GM18951 (cell line): ENCODE data around the gene GRAMD4.
"Not testable (repeated sequence)": the region's sequence is repeated elsewhere in the genome, so short reads cannot be mapped to it uniquely, and the experiment has no call there.

Experiments
- POLR2A ChIP-seq: IDR thresholded peaks from 4 replicates; pipeline ENCODE4 v1.6.1; 2011; ENCODE audit warnings: mild to moderate bottlenecking; ENCODE audit not compliant: insufficient read length, insufficient read depth; ENCODE audit errors: extremely low read depth
- in situ Hi-C: fragments of 300-500 bp; cut with MboI; formaldehyde crosslinking; loops from one replicate; pipeline ENCODE4 v1.12.0; 2022; ENCODE audit warnings: low sequenced_read_pairs, mixed read lengths, inconsistent platforms; ENCODE audit not compliant: unreplicated experiment

Gene GRAMD4

DNA sequence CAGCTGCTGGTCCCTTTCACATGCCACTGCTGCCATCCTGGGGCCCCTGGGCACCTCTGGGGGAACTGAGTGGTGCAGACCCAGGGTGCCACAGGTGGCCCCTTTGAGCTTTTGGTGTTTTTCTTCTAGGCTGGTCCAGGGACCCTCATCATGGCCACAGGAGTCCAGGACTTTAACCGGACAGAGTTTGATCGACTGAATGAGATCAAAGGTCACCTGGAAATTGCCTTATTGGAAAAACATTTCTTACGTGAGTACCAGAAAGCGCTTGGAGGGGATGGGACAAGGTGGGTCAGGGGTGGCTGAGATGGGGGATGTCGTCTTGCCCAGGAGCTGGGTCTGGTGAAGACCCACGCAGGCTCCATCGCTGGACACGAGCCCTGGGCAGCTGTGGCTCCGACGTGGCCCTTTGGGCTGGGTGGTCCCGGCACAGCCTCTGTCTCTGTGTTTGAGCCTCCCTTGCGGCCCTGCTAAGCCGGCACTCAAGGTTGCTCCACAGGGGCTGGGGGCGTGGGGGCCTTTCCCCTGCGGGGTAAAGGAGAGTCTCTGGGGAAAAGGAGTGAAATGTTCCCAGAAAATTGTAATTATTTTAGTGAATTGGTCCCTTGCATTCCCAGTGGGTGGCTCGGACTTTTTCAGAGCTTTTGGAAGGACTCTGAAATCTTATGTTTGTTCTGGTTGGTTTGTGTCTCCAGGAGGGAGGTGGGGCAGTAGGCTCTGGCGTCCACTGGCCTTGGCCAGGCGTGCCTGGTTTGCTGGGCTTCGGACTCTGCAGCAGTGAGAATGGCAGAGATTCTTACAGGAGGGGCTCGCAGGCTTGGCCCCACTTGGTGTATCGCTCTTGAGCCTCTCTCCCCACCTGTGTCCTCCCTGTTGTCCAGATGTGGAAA, 17.8 kb downstream of the GRAMD4 start:
- in situ Hi-C loops, result no loop called here
- TF ChIP-seq POLR2A, result no peak

GRCh38 chr22:46638601-46639431, 18.6 kb downstream of the GRAMD4 start:
- TF ChIP-seq POLR2A, result no peak
- in situ Hi-C loops, result no loop called here

GRCh38 chr22:46639843-46640242, 19.7 kb downstream of the GRAMD4 start:
- no peak for TF ChIP-seq POLR2A
- in situ Hi-C loops, result no loop called here

GRCh38 chr22:46640293-46641055, 20.3 kb downstream of the GRAMD4 start:
- in situ Hi-C loops, result no loop called here

DNA sequence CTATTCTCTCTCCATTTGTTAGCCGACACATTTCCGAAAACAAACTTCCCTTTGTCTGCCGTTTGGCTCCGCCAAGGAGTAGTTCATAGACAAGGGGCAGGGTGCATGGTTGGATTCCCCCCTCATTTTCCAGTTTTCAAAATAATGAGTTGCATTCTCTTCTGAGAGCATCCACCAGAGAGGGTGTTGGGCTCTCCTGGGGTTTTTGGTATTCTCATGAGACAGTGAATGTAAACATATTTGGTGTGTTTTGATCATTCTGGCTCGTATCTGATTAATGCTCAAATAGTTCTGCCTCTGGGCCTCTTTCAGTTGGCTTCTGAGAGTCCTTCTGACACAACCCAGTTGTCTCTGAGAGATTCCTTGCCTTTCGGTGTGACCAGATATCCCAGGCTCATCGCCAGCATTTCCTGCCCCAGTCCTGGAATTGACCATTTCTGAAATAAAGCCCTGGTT, 21.7 kb downstream of the GRAMD4 start:
- no peak for TF ChIP-seq POLR2A
- in situ Hi-C loops, result no loop called here

More at GRCh38 chr22:46640293-46641055, 20.3 kb downstream of the GRAMD4 start:
- no peak for TF ChIP-seq POLR2A

GRCh38 chr22:46642840-46643480, 22.8 kb downstream of the GRAMD4 start:
- in situ Hi-C loops, result not testable (repeated sequence)

DNA sequence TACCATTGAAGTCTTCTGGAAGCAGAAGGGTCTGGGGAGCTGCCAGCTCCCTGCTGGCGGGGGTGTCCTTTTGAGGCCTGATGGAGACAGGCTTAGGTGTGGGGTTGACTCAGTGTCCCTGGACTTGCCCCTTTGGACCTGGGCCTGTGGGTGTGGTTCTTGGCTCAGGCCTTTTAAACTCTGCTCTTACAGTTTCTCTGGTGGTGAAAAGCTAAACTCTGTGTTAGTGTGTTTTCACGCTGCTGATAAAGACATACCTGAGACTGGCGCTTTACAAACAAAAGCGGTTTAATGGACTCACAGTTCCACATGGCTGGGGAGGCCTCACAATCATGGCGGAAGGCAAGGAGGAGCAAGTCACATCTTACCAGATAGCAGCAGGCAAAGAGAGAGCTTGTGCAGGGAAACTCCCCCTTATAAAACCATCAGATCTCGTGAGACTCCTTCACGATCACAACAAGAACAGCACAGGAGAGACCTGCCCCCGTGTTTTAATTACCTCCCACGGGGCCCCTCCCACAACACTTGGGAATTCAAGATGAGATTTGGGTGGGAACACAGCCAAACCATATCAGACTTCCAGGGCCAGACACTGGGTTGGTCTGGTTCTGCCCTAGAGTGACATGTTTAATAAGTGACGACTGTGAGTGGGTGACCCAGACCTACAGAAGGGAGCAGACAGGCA, 26.5 kb downstream of the GRAMD4 start:
- TF ChIP-seq POLR2A, result no peak
- in situ Hi-C loops, result no loop called here

GRCh38 chr22:46648225-46648820, 28.1 kb downstream of the GRAMD4 start:
- in situ Hi-C loops, result not testable (repeated sequence)

GRCh38 chr22:46649141-46650077, 29.2 kb downstream of the GRAMD4 start:
- no peak for TF ChIP-seq POLR2A
- in situ Hi-C loops, result no loop called here

DNA sequence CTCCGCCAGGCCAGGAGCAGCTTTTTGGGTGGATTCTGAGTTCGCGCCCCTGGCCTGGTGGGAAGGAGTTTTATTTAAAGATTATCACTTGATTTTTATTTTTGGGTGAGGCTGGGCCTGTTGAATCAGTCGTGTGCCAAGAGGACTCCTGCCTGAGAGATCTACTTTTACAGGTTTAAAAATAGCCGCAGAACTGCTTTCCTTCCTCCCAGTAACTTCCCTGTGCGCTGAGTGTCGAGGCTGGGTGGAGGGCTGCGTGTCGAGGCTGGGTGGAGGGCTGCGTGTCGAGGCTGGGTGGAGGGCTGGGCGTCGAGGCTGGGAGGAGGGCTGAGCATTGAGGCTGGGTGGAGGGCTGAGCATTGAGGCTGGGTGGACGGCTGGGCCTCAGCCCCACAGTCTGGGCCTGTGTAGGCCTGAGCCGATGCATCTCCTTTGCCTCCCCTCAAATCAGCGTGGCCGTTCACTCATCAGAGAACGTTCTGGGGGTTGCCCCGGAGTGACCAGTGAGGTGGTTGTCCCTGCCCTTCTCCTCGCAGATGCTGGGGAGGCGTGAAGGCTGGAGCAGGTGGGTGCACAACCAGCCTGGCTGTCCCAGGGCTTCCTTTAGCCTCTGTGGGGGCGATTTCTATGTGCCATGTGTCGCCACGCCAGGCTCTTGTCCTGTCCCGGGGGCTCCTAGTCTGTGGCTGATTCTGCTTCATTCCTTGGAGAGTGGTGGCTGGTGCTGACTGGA, 30.1 kb downstream of the GRAMD4 start:
- no peak for TF ChIP-seq POLR2A
- in situ Hi-C loops, result no loop called here
